Measurements from ENCODE around the gene ECM2.

ECM2 gene

DNA sequence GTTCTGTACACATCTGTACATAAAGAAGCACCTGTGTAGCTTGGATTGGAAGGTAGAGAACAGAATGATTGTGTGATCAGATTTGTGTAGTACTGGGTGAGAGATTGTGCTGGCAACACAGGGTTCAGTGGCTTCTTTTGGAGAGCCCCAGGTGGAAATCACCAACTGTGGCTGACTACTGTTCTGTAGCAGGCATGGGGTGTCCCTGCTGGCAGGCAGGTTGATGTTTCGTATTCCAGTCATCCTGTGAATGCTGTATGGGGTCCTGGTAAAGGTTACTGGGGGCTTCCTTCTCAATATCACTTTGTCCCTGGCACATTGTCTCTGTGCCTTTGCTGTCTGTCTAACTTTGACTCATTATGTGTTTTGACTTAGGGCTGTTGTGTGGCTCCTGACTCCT lies 58.8 kb downstream of the ECM2 start:
- Histone ChIP-seq H3K27me3 (ENCODE audit: control insufficient read depth, insufficient read depth, low read length) (no peaks in the 10 kb centered on the region), H3K36me3 (ENCODE audit: control insufficient read depth, insufficient read depth, low read length) (no peaks in the 10 kb centered on the region), H3K4me3 (ENCODE audit: low read length) (no peak overlapping the region), H3K9me3 (ENCODE audit: control insufficient read depth, low read length) (no peaks in the 10 kb centered on the region), H3K4me1 (ENCODE audit: control insufficient read depth, insufficient read depth, low read length) (peaks cover 26% of the 10 kb centered on the region), H3K9ac (ENCODE audit: low read length) (no peak overlapping the region)

DNA sequence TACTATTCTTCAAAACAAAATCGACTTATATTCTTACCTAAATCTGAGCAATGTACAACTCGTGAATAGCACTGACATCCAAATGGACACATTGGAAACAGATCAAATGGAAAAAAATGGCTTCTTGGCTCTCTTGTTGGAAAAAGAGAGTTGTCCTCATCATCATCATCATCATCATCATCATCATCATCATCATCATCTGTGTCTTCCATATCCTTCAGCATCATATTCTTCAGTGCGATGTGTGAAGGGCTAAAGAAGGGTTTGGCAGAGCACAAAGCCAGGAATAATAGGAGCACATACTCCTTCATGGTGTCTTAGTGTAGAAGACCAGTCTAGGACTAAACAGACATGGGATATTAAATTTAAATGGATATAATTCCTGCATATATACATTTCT lies 61.2 kb downstream of the ECM2 start:
- Histone ChIP-seq H3K27me3 (ENCODE audit: control insufficient read depth, insufficient read depth, low read length) (no peaks in the 10 kb centered on the region), H3K4me3 (ENCODE audit: low read length) (no peak overlapping the region), H3K4me1 (ENCODE audit: control insufficient read depth, insufficient read depth, low read length) (peaks cover 10% of the 10 kb centered on the region), H3K36me3 (ENCODE audit: control insufficient read depth, insufficient read depth, low read length) (no peaks in the 10 kb centered on the region), H3K9me3 (ENCODE audit: control insufficient read depth, low read length) (no peaks in the 10 kb centered on the region), H3K9ac (ENCODE audit: low read length) (no peak overlapping the region)

DNA sequence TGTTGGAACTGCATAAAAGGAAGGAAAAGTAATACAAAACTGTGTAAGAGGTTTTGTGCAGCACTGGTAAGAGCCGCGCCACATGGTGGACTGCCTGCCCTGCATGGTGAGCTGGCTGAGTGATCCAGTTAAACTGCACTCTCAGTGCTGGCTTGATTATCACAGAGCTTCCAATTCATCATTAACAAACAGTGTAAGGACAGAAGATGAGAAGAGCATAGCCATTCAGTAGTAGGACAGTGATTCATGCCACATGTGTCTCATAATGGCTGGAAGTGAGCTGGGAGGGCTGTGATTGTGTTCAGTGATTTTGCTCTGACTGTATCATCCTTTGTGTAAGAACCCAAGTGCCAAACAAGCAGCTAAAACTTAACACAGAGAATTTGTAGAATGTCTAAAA lies 67.6 kb downstream of the ECM2 start:
- Histone ChIP-seq H3K9ac (ENCODE audit: low read length) (no peak overlapping the region), H3K27me3 (ENCODE audit: control insufficient read depth, insufficient read depth, low read length) (no peaks in the 10 kb centered on the region), H3K4me1 (ENCODE audit: control insufficient read depth, insufficient read depth, low read length) (peaks cover 13% of the 10 kb centered on the region), H3K36me3 (ENCODE audit: control insufficient read depth, insufficient read depth, low read length) (no peaks in the 10 kb centered on the region), H3K9me3 (ENCODE audit: control insufficient read depth, low read length) (no peaks in the 10 kb centered on the region), H3K4me3 (ENCODE audit: low read length) (no peak overlapping the region)

DNA sequence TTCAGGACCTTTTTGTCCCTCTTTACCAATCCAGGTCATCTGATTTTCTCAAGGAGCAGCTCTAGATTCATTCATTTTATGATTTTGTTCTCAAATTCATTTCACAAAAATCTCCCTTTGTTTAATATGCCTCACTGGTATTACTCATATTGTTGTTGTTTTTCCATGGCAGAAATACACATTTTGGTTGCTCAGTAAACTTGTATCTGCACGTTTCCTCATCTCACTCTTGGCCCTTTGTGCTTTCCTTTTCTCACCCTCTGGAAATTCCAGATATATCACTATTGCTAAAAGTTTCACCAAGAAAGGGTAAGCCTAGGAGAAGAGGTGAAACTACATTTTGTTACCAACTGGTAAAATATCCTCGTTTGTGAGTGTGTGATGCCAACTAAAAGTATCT lies 68.3 kb downstream of the ECM2 start:
- H3K4me3 ChIP-seq (ENCODE audit: low read length) = no peak overlapping the region
- peaks cover 17% of the 10 kb centered on the region for H3K4me1 ChIP-seq (ENCODE audit: control insufficient read depth, insufficient read depth, low read length)
- no peak overlapping the region for H3K9ac ChIP-seq (ENCODE audit: low read length)
- H3K36me3 ChIP-seq (ENCODE audit: control insufficient read depth, insufficient read depth, low read length) = no peaks in the 10 kb centered on the region
- no peaks in the 10 kb centered on the region for H3K9me3 ChIP-seq (ENCODE audit: control insufficient read depth, low read length)
- no peaks in the 10 kb centered on the region for H3K27me3 ChIP-seq (ENCODE audit: control insufficient read depth, insufficient read depth, low read length)

DNA sequence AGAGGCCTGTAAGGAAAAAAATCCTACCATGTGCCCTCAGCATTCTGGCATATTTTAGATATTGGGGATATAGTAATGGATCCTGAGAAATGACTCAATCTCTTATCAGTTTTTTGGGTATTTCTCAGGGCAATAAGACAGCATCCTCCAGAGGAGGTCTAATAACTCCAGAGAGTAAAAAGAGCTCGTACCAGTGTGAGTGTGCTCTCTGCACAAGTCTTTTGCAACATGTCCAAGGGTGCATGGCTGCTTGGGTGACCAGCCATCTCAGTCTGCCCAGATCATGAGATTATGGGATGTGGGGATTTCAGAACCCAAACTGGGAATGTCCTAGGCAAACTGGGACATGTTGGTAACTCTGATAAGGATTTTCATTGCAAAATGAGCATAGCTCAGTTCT lies 68.7 kb downstream of the ECM2 start:
- peaks cover 17% of the 10 kb centered on the region for H3K4me1 ChIP-seq (ENCODE audit: control insufficient read depth, insufficient read depth, low read length)
- H3K27me3 ChIP-seq (ENCODE audit: control insufficient read depth, insufficient read depth, low read length) = no peaks in the 10 kb centered on the region
- no peaks in the 10 kb centered on the region for H3K36me3 ChIP-seq (ENCODE audit: control insufficient read depth, insufficient read depth, low read length)
- H3K4me3 ChIP-seq (ENCODE audit: low read length) = no peak overlapping the region
- H3K9me3 ChIP-seq (ENCODE audit: control insufficient read depth, low read length) = no peaks in the 10 kb centered on the region
- H3K9ac ChIP-seq (ENCODE audit: low read length) = no peak overlapping the region

DNA sequence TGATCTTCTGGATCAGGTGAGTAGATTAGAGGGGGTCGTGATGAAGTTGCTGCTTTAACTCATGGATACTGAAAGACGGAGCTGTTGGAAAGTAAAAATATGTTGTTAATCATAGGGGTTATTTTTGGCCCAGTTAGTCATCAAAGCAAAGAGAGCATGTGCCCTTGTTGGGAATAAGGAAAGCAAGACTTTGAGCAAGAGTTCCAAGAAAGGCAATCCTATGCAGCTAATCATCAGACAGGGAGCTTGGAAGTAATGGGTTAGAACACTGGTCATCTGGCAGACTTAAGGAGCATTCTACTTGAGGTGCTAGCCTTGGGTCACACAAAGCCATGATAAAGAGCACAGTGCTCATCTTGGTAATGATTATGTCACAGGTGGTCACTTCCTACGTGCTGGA lies 71.8 kb downstream of the ECM2 start:
- Histone ChIP-seq H3K36me3 (ENCODE audit: control insufficient read depth, insufficient read depth, low read length) (no peaks in the 10 kb centered on the region), H3K9ac (ENCODE audit: low read length) (no peak overlapping the region), H3K4me3 (ENCODE audit: low read length) (no peak overlapping the region)

DNA sequence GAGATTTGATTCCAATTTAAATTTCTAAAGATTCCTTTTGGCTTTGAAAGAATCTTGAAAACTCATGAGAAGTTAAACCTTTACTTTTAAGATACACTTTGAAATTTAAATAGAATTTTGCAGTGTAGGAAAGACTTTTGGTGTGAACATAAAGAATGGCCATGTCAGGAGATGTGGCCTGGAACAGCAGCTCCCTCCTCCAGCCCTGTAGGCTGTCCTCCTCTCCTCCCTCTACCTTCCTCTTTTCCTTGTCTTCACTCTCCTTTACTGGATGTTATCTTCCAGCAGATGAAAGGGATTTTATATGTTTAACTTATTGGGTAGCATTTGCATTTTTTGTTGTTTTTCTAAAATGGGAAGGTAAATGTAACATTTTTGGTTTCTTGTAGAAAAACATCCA lies 72.4 kb downstream of the ECM2 start:
- Histone ChIP-seq H3K4me1 (ENCODE audit: control insufficient read depth, insufficient read depth, low read length) (peaks cover 17% of the 10 kb centered on the region), H3K9me3 (ENCODE audit: control insufficient read depth, low read length) (no peaks in the 10 kb centered on the region), H3K9ac (ENCODE audit: low read length) (no peak overlapping the region), H3K36me3 (ENCODE audit: control insufficient read depth, insufficient read depth, low read length) (no peaks in the 10 kb centered on the region), H3K4me3 (ENCODE audit: low read length) (no peak overlapping the region), H3K27me3 (ENCODE audit: control insufficient read depth, insufficient read depth, low read length) (no peaks in the 10 kb centered on the region)

More for the DNA sequence above, 71.8 kb downstream of the ECM2 start:
- peaks cover 17% of the 10 kb centered on the region for H3K4me1 ChIP-seq (ENCODE audit: control insufficient read depth, insufficient read depth, low read length)
- H3K27me3 ChIP-seq (ENCODE audit: control insufficient read depth, insufficient read depth, low read length) = no peaks in the 10 kb centered on the region
- H3K9me3 ChIP-seq (ENCODE audit: control insufficient read depth, low read length) = no peaks in the 10 kb centered on the region

DNA sequence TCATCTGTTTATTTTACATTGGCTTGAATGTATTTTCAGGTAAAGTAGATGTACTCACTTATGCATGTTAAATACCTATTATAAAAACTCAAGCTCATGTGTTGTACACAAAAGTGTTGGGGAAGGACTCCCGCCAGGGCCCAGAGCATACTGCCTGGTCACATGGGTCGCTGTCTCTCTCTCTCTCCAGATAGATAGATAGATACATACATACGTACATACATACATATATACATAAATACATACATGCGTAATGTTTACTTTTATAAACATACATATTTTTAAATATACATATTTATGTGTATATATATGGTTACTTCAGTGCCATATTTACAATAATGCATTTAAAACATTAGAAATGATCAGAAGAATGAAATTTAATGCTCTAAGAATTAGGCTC lies 78.2 kb downstream of the ECM2 start:
- no peaks in the 10 kb centered on the region for H3K27me3 ChIP-seq (ENCODE audit: control insufficient read depth, insufficient read depth, low read length)
- no peaks in the 10 kb centered on the region for H3K36me3 ChIP-seq (ENCODE audit: control insufficient read depth, insufficient read depth, low read length)
- no peak overlapping the region for H3K4me3 ChIP-seq (ENCODE audit: low read length)
- no peaks in the 10 kb centered on the region for H3K4me1 ChIP-seq (ENCODE audit: control insufficient read depth, insufficient read depth, low read length)
- no peaks in the 10 kb centered on the region for H3K9me3 ChIP-seq (ENCODE audit: control insufficient read depth, low read length)
- H3K9ac ChIP-seq (ENCODE audit: low read length) = no peak overlapping the region

DNA sequence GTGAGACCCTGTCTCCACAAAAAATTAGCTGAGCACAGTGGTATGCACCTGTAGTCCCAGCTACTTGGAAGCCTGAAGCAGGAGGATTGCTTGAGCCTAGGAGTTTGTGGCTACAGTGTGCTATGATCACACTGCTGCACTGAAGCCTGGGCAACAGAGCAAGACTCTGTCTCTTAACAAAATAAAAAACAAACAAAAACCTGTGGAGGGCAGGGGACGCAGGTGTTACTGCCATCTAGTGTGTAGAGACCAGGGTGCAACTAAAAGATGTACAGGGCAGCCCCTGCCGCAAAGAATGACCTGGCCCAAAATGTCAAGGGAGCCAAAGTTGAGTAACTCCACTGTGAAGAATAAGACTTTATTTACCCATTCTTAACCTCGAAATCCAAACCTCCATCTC lies 80.6 kb downstream of the ECM2 start:
- H3K36me3 ChIP-seq (ENCODE audit: control insufficient read depth, insufficient read depth, low read length) = no peaks in the 10 kb centered on the region
- H3K27me3 ChIP-seq (ENCODE audit: control insufficient read depth, insufficient read depth, low read length) = no peaks in the 10 kb centered on the region
- H3K9me3 ChIP-seq (ENCODE audit: control insufficient read depth, low read length) = no peaks in the 10 kb centered on the region
- no peak overlapping the region for H3K9ac ChIP-seq (ENCODE audit: low read length)
- H3K4me1 ChIP-seq (ENCODE audit: control insufficient read depth, insufficient read depth, low read length) = no peaks in the 10 kb centered on the region
- H3K4me3 ChIP-seq (ENCODE audit: low read length) = no peak overlapping the region

DNA sequence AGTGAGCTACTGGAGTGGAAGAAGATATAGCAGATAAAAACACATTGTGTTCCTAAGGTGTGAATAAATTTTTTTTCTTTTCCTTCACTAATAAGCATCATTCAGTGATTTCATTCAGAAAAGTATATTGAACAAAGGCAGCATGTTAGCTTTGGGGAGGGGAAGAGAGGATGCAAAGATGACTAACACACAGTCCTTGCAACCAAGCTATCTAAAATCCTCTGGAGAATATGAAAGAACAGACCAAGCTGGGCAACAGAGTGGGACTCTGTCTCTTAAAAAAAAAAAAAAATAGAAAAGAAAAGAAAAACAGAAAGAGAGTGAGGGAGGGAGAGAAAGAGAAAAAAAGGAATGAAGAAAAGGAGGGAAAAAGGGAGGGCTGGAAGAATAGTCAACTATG lies 89.3 kb downstream of the ECM2 start:
- Histone ChIP-seq H3K9ac (ENCODE audit: low read length) (no peak overlapping the region), H3K36me3 (ENCODE audit: control insufficient read depth, insufficient read depth, low read length) (no peaks in the 10 kb centered on the region), H3K4me1 (ENCODE audit: control insufficient read depth, insufficient read depth, low read length) (no peaks in the 10 kb centered on the region), H3K4me3 (ENCODE audit: low read length) (no peak overlapping the region), H3K27me3 (ENCODE audit: control insufficient read depth, insufficient read depth, low read length) (no peaks in the 10 kb centered on the region), H3K9me3 (ENCODE audit: control insufficient read depth, low read length) (no peaks in the 10 kb centered on the region)

Data from mucosa of stomach (tissue), 1 donor.